Liver (tissue), 3 donors: ENCODE results near the gene TTYH3.

Experiments used
- GABPA ChIP-seq, 2 donors: IDR thresholded peaks in 1 of 2; conservative IDR thresholded peaks in 1 of 2; 2 replicates each; pipeline ENCODE4 v1.6.1; 2016; ENCODE audit warnings: antibody characterized with exemption in 2 of 2, mild to moderate bottlenecking in 1 of 2, moderate library complexity in 1 of 2
- HNF4A ChIP-seq, 2 donors: conservative IDR thresholded peaks; 2 replicates each; pipeline ENCODE4 v1.6.1; 2016; ENCODE audit warnings: antibody characterized with exemption in 2 of 2, mild to moderate bottlenecking in 2 of 2
- YY1 ChIP-seq: IDR thresholded peaks from 2 replicates; pipeline ENCODE4 v1.6.1; 2016; ENCODE audit warnings: antibody characterized with exemption, mild to moderate bottlenecking
- TF ChIP-seq, protein P1 (sequence below): fragments of 150-350 bp; IDR thresholded peaks from 2 replicates; pipeline ENCODE4 v1.5.1; 2017; ENCODE audit warnings: improper control_type of control experiment, low read depth, low read length; ENCODE audit not compliant: missing input control
- TF ChIP-seq, protein P2 (sequence below): IDR thresholded peaks from 2 replicates; pipeline ENCODE4 v1.6.1; 2016; ENCODE audit warnings: antibody characterized with exemption
- donor health status: healthy.
- donor health status: healthy.

DNA sequence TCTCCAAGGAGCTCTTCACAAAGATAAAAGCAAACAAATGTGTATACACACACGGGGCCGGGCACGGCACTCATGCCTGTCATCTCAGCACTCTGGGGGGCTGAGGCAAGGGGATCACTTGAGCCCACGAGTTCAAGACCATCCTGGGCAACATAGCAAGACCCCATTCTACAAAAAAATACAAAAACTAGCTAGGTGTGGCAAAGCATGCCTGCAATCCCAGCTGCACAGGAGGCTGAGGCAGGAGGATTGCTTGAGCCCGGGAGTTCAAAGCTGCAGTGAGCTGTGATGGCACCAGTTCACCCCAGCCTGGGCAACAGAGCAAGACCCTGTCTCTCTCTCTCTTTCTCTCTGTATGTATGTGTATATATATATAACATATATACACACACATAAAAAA lies 22.3 kb downstream of the TTYH3 start:
- TF ChIP-seq GABPA (IDR thresholded peaks at IDR 0.05 in 1 of 2, conservative IDR thresholded peaks at IDR 0.05 in 1 of 2) = no peak
- TF ChIP-seq, protein P1, sequence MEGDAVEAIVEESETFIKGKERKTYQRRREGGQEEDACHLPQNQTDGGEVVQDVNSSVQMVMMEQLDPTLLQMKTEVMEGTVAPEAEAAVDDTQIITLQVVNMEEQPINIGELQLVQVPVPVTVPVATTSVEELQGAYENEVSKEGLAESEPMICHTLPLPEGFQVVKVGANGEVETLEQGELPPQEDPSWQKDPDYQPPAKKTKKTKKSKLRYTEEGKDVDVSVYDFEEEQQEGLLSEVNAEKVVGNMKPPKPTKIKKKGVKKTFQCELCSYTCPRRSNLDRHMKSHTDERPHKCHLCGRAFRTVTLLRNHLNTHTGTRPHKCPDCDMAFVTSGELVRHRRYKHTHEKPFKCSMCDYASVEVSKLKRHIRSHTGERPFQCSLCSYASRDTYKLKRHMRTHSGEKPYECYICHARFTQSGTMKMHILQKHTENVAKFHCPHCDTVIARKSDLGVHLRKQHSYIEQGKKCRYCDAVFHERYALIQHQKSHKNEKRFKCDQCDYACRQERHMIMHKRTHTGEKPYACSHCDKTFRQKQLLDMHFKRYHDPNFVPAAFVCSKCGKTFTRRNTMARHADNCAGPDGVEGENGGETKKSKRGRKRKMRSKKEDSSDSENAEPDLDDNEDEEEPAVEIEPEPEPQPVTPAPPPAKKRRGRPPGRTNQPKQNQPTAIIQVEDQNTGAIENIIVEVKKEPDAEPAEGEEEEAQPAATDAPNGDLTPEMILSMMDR = no peak
- TF ChIP-seq, protein P2, sequence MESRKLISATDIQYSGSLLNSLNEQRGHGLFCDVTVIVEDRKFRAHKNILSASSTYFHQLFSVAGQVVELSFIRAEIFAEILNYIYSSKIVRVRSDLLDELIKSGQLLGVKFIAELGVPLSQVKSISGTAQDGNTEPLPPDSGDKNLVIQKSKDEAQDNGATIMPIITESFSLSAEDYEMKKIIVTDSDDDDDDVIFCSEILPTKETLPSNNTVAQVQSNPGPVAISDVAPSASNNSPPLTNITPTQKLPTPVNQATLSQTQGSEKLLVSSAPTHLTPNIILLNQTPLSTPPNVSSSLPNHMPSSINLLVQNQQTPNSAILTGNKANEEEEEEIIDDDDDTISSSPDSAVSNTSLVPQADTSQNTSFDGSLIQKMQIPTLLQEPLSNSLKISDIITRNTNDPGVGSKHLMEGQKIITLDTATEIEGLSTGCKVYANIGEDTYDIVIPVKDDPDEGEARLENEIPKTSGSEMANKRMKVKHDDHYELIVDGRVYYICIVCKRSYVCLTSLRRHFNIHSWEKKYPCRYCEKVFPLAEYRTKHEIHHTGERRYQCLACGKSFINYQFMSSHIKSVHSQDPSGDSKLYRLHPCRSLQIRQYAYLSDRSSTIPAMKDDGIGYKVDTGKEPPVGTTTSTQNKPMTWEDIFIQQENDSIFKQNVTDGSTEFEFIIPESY = no peak
- TF ChIP-seq YY1 = no peak
- TF ChIP-seq HNF4A (conservative IDR thresholded peaks at IDR 0.05) = no peak
